ENCODE data around the gene NFIB.

DNA sequence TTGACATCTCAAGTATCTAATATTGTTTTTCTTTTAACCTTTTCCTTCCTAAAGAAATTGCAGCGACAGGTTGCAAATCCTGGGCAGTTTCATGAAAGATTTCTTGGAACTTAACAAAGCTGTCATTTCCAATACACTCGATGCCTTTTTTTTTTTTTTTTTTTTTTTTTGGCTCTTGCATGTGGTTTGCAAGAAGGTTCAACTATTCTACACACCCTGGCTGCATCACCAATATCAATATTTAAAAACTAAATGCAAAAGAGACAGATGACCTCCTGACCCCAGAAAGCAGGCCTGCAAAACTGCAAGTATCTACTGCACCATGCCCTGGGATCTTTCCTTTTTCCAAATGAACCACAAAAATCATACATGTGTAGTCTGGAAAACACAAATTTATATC, 4.4 kb upstream of the NFIB start:
- TF ChIP-seq, protein P1, sequence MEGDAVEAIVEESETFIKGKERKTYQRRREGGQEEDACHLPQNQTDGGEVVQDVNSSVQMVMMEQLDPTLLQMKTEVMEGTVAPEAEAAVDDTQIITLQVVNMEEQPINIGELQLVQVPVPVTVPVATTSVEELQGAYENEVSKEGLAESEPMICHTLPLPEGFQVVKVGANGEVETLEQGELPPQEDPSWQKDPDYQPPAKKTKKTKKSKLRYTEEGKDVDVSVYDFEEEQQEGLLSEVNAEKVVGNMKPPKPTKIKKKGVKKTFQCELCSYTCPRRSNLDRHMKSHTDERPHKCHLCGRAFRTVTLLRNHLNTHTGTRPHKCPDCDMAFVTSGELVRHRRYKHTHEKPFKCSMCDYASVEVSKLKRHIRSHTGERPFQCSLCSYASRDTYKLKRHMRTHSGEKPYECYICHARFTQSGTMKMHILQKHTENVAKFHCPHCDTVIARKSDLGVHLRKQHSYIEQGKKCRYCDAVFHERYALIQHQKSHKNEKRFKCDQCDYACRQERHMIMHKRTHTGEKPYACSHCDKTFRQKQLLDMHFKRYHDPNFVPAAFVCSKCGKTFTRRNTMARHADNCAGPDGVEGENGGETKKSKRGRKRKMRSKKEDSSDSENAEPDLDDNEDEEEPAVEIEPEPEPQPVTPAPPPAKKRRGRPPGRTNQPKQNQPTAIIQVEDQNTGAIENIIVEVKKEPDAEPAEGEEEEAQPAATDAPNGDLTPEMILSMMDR (IDR thresholded peaks at IDR 0.05) = no peak
- no peak for TF ChIP-seq MAZ (IDR thresholded peaks at IDR 0.05; ENCODE audit: borderline replicate concordance, low read depth, low read length)
- TF ChIP-seq, protein P2, sequence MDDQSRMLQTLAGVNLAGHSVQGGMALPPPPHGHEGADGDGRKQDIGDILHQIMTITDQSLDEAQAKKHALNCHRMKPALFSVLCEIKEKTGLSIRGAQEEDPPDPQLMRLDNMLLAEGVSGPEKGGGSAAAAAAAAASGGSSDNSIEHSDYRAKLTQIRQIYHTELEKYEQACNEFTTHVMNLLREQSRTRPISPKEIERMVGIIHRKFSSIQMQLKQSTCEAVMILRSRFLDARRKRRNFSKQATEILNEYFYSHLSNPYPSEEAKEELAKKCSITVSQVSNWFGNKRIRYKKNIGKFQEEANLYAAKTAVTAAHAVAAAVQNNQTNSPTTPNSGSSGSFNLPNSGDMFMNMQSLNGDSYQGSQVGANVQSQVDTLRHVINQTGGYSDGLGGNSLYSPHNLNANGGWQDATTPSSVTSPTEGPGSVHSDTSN (IDR thresholded peaks at IDR 0.05) = no peak
- TF ChIP-seq, protein P3, sequence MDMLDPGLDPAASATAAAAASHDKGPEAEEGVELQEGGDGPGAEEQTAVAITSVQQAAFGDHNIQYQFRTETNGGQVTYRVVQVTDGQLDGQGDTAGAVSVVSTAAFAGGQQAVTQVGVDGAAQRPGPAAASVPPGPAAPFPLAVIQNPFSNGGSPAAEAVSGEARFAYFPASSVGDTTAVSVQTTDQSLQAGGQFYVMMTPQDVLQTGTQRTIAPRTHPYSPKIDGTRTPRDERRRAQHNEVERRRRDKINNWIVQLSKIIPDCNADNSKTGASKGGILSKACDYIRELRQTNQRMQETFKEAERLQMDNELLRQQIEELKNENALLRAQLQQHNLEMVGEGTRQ (IDR thresholded peaks at IDR 0.05) = no peak
- TF ChIP-seq RFX5 (IDR thresholded peaks at IDR 0.05) = no peak
- no peak for TF ChIP-seq POLR2A (IDR thresholded peaks at IDR 0.05; ENCODE audit: low read length)
- TF ChIP-seq MYC (IDR thresholded peaks at IDR 0.05; ENCODE audit: borderline replicate concordance, low read length) = no peak
- TF ChIP-seq ZFP36 (IDR thresholded peaks at IDR 0.05; ENCODE audit: borderline replicate concordance, partially characterized antibody) = no peak

Measured in A549 (cell line).